Left ventricle myocardium inferior (tissue), 1 donor: Measurements from ENCODE around the gene HOXC10. TPM values are rescaled to one million over a fixed set of nuclear protein-coding genes. Genes with fewer than 3 reads are reported as not detected.
A peak's percentile ranks its signal among the peaks of the same experiment; 100 is the strongest.

ENCODE experiments used
- DNase-seq: peaks from one replicate; pipeline ENCODE4 v3.0.0-alpha.2; 2020
- H3K27ac ChIP-seq: fragments of 200-600 bp; replicated peaks from 2 replicates; pipeline ENCODE4 v1.8.0; 2021
- H3K27me3 ChIP-seq: fragments of 200-600 bp; 2 replicates; pipeline ENCODE4 v1.8.0; 2021; ENCODE audit warnings: low read depth
- H3K36me3 ChIP-seq: fragments of 200-600 bp; 2 replicates; pipeline ENCODE4 v1.8.0; 2021
- H3K4me1 ChIP-seq: fragments of 200-600 bp; 2 replicates; pipeline ENCODE4 v1.8.0; 2021
- H3K4me3 ChIP-seq: fragments of 200-600 bp; 2 replicates; pipeline ENCODE4 v1.8.0; 2021; ENCODE audit warnings: mild to moderate bottlenecking, moderate library complexity
- H3K9me3 ChIP-seq: fragments of 200-600 bp; replicated peaks from 2 replicates; pipeline ENCODE4 v1.8.0; 2021
- CTCF ChIP-seq: fragments of 200-600 bp; IDR thresholded peaks from 2 replicates; pipeline ENCODE4 v1.8.0; 2021; ENCODE audit warnings: antibody characterized with exemption, mild to moderate bottlenecking, borderline replicate concordance
- intact Hi-C: fragments of 100-400 bp; cut with micrococcal nuclease; formaldehyde crosslinking; loops from one replicate; pipeline ENCODE4 v1.11.0; 2022
- total RNA-seq: library from RNA; stranded (reverse); fragmentation: NEBNext Ultra II Directional; extraction: Animal tissue kit (Norgen Biotek cat#: 25700); gene quantifications from one replicate; pipeline ENCODE4 v1.2.1, GENCODE V29; 2021
- donor health status: DM: no; HTN: yes; CAD: no; lungs with severe emphysema.

The HOXC10 gene
- total RNA-seq, 1 donor from 2014 or later = not detected

- intact Hi-C loops = no loop called here
- TF ChIP-seq CTCF = no peak
- Histone ChIP-seq H3K4me3 (no peak overlapping the region), H3K36me3 (no peaks in the 10 kb centered on the region), H3K27ac (no peak overlapping the region), H3K27me3 (peaks cover 100% of the 10 kb centered on the region), H3K9me3 (no peaks in the 10 kb centered on the region), H3K4me1 (peaks cover 44% of the 10 kb centered on the region)
- DNase-seq = no peak
Measured at GRCh38 chr12:54015018-54015931, 30.3 kb downstream of the HOXC10 start.

GRCh38 chr12:54016051-54016450, 31.1 kb downstream of the HOXC10 start:
- no peak for DNase-seq
- no peak overlapping the region for H3K27ac ChIP-seq
- intact Hi-C loops = no loop called here

GRCh38 chr12:54016478-54016964, 31.6 kb downstream of the HOXC10 start:
- H3K9me3 ChIP-seq = no peaks in the 10 kb centered on the region
- H3K27me3 ChIP-seq = peaks cover 100% of the 10 kb centered on the region
- DNase-seq = no peak
- H3K4me3 ChIP-seq = peak overlapping the region; percentile 66
- H3K27ac ChIP-seq = no peak overlapping the region
- H3K36me3 ChIP-seq = no peaks in the 10 kb centered on the region
- peaks cover 48% of the 10 kb centered on the region for H3K4me1 ChIP-seq
- intact Hi-C loops = no loop called here
- no peak for TF ChIP-seq CTCF

More at GRCh38 chr12:54016051-54016450, 31.1 kb downstream of the HOXC10 start:
- no peaks in the 10 kb centered on the region for H3K9me3 ChIP-seq
- H3K27me3 ChIP-seq = peaks cover 100% of the 10 kb centered on the region
- H3K36me3 ChIP-seq = no peaks in the 10 kb centered on the region
- H3K4me3 ChIP-seq = no peak overlapping the region
- TF ChIP-seq CTCF = no peak
- peaks cover 48% of the 10 kb centered on the region for H3K4me1 ChIP-seq

- peaks cover 100% of the 10 kb centered on the region for H3K27me3 ChIP-seq
- peak overlapping the region; percentile 66 for H3K4me3 ChIP-seq
- no peak for DNase-seq
- H3K36me3 ChIP-seq = no peaks in the 10 kb centered on the region
- TF ChIP-seq CTCF = no peak
- intact Hi-C loops = no loop called here
- no peak overlapping the region for H3K27ac ChIP-seq
- no peaks in the 10 kb centered on the region for H3K9me3 ChIP-seq
- H3K4me1 ChIP-seq = peaks cover 48% of the 10 kb centered on the region
Measured at GRCh38 chr12:54017027-54017788, 32.3 kb downstream of the HOXC10 start.

- Histone ChIP-seq H3K4me1 (peaks cover 48% of the 10 kb centered on the region), H3K27me3 (peaks cover 100% of the 10 kb centered on the region), H3K9me3 (no peaks in the 10 kb centered on the region), H3K27ac (no peak overlapping the region), H3K4me3 (peak overlapping the region; percentile 66), H3K36me3 (no peaks in the 10 kb centered on the region)
- no peak for TF ChIP-seq CTCF
- intact Hi-C loops = no loop called here
- DNase-seq = peak; percentile 43
Measured at GRCh38 chr12:54017878-54018467, 33.0 kb downstream of the HOXC10 start.
